PC-3 (cell line): ENCODE measurements around the gene SDS. TPM values are rescaled to one million over a fixed set of nuclear protein-coding genes. Genes with fewer than 3 reads are reported as not detected.

Experiments used
- ATAC-seq: fragments of 200-7000 bp; cut with Tn5 transposase; 2 replicates; pipeline ENCODE4 v1.9.1; 2020; ENCODE audit warnings: mild to moderate bottlenecking, moderate library complexity
- BruUV-seq: library from RNA; stranded (reverse); fragments of 400-500 nt; replicated peaks from 2 replicates; lab custom pipeline; 2021; lab: Mats Ljungman, UMichigan
- CTCF ChIA-PET: fragments of 300-600 bp; sonication (Branson Sonifier 250); formaldehyde crosslinking; loops from one replicate; lab custom pipeline; 2022; ENCODE audit warnings: antibody characterized with exemption; lab: Charles Lee
- POLR2A ChIA-PET: fragments of 300-600 bp; sonication (Branson Sonifier 250); formaldehyde crosslinking; loops from one replicate; lab custom pipeline; 2022; ENCODE audit warnings: antibody characterized with exemption; ENCODE audit not compliant: unreplicated experiment; lab: Charles Lee
- DNase-seq: peaks from one replicate; pipeline ENCODE4 v3.0.0-alpha.2; 2015
- H2AFZ ChIP-seq: fragments of 300-600 bp; sonication (generic); 2 replicates; pipeline ENCODE4 v1.6.0; 2016; ENCODE audit warnings: antibody characterized with exemption, low read length
- H3F3A ChIP-seq: fragments of 300-600 bp; sonication (generic); one replicate; pipeline ENCODE4 v1.6.0; 2017; ENCODE audit warnings: antibody characterized with exemption, low read length, control low read depth, mild to moderate bottlenecking; ENCODE audit not compliant: unreplicated experiment
- H3K27ac ChIP-seq: fragments of 300-600 bp; sonication (generic); 2 replicates; pipeline ENCODE4 v1.5.1; 2016; ENCODE audit warnings: mild to moderate bottlenecking, low read length
- H3K27me3 ChIP-seq: fragments of 300-600 bp; sonication (generic); 2 replicates; pipeline ENCODE4 v1.6.1; 2016; ENCODE audit warnings: low read length, mixed read lengths
- H3K36me3 ChIP-seq: fragments of 300-600 bp; sonication (generic); 2 replicates; pipeline ENCODE4 v1.6.1; 2016; ENCODE audit warnings: low read depth, mixed run types, low read length, mixed read lengths
- H3K4me1 ChIP-seq: fragments of 300-600 bp; sonication (generic); 2 replicates; pipeline ENCODE4 v1.5.1; 2016; ENCODE audit warnings: low read length; ENCODE audit not compliant: insufficient read depth
- H3K4me2 ChIP-seq: fragments of 300-600 bp; sonication (generic); 2 replicates; pipeline ENCODE4 v1.6.0; 2016; ENCODE audit warnings: low read length
- H3K4me3 ChIP-seq: fragments of 300-600 bp; sonication (generic); 2 replicates; pipeline ENCODE4 v1.5.1; 2016; ENCODE audit warnings: mild to moderate bottlenecking, low read length, mixed read lengths
- H3K79me2 ChIP-seq: fragments of 300-600 bp; sonication (generic); 2 replicates; pipeline ENCODE4 v1.6.1; 2017; ENCODE audit warnings: low read length, mixed read lengths
- H3K9ac ChIP-seq: fragments of 300-600 bp; sonication (generic); 2 replicates; pipeline ENCODE4 v1.6.0; 2016; ENCODE audit warnings: mild to moderate bottlenecking, low read length
- H3K9me2 ChIP-seq: fragments of 300-600 bp; sonication (generic); replicated peaks from 2 replicates; pipeline ENCODE4 v1.6.1; 2016; ENCODE audit warnings: mixed run types, low read length, mixed read lengths
- H3K9me3 ChIP-seq: fragments of 300-600 bp; sonication (generic); 2 replicates; pipeline ENCODE4 v1.6.1; 2016; ENCODE audit warnings: low read length, mixed read lengths
- H4K20me1 ChIP-seq: fragments of 300-600 bp; sonication (generic); 2 replicates; pipeline ENCODE4 v1.6.1; 2016; ENCODE audit warnings: low read length, mixed read lengths
- EZH2 ChIP-seq: fragments of 300-600 bp; sonication (generic); IDR thresholded peaks from one replicate; pipeline ENCODE4 v1.6.1; 2017; ENCODE audit warnings: antibody characterized with exemption, mild to moderate bottlenecking, low read length; ENCODE audit not compliant: unreplicated experiment
- EZH2phosphoT487 ChIP-seq: fragments of 300-600 bp; sonication (generic); IDR thresholded peaks from 2 replicates; pipeline ENCODE4 v1.6.1; 2018; ENCODE audit warnings: mild to moderate bottlenecking, antibody characterized with exemption, low read length, borderline replicate concordance
- intact Hi-C: fragments of 100-400 bp; cut with micrococcal nuclease; formaldehyde crosslinking; loops from 2 replicates; pipeline ENCODE4 v1.9.0; 2023
- total RNA-seq: library from RNA; depleted of rRNA; stranded (reverse); fragments of >200 nt; gene quantifications from 2 replicates; pipeline ENCODE4 v1.2.3, GENCODE V29; 2014
- TF ChIP-seq, protein P1 (sequence below): fragments of 300-600 bp; sonication (generic); conservative IDR thresholded peaks from 2 replicates; pipeline ENCODE4 v1.5.1; 2017; ENCODE audit warnings: antibody characterized with exemption, low read depth, mild to moderate bottlenecking, low read length

SDS gene
- total RNA-seq, 1 experiment from 2014 or later, result not detected

DNA sequence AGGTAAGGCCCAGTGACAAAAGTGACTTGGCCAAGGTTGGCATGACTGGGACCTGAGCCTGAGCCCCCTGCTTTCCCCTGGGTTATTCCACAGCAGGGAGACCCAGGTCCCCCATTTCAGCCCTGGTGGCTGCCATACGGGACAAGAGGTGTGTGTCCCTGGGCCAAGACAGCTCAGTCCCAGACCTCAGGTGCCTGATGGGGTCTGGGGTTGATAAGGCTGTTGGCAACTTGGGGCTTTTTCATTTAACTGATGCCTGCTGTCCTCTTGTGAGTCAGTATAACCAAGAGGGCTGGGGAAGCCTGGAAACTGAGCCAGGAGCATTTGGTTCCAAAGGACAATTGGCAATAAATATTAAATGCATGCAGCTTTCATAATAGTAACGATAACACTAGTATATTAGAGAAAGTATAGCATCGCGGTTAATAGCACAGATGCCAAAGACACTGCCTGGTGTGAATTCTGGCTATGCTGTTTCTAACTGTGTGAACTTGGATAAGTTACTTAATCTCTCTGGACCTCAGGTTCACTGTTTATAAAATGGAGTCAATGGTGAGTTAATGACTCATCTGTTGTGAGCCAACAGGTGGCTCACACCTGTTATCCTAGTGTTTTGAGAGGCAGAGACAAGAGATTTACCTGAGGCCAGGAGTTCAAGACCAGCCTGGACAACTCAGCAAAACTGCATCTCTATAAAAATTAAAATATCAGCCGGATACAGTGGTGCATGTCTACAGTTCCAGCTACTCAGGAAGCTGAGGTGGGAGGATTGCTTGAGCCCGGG is 19.4 kb upstream of the SDS start:
- peaks cover 15% of the 10 kb centered on the region for H3K79me2 ChIP-seq
- DNase-seq (peak; percentile 26), ATAC-seq (no peak)
- H3F3A ChIP-seq, result no peaks in the 10 kb centered on the region
- H2AFZ ChIP-seq, result no peak overlapping the region
- TF ChIP-seq EZH2 (no peak), EZH2phosphoT487 (no peak)
- TF ChIP-seq, protein P1, sequence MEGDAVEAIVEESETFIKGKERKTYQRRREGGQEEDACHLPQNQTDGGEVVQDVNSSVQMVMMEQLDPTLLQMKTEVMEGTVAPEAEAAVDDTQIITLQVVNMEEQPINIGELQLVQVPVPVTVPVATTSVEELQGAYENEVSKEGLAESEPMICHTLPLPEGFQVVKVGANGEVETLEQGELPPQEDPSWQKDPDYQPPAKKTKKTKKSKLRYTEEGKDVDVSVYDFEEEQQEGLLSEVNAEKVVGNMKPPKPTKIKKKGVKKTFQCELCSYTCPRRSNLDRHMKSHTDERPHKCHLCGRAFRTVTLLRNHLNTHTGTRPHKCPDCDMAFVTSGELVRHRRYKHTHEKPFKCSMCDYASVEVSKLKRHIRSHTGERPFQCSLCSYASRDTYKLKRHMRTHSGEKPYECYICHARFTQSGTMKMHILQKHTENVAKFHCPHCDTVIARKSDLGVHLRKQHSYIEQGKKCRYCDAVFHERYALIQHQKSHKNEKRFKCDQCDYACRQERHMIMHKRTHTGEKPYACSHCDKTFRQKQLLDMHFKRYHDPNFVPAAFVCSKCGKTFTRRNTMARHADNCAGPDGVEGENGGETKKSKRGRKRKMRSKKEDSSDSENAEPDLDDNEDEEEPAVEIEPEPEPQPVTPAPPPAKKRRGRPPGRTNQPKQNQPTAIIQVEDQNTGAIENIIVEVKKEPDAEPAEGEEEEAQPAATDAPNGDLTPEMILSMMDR, result no peak
- H3K27ac ChIP-seq, result peak overlapping the region; percentile 78
- peak overlapping the region; percentile 89 for H3K9ac ChIP-seq
- H3K27me3 ChIP-seq, result no peaks in the 10 kb centered on the region
- H3K9me2 ChIP-seq, result no peaks in the 10 kb centered on the region
- H3K4me3 ChIP-seq, result peak overlapping the region; percentile 80
- peaks cover 22% of the 10 kb centered on the region for H3K4me1 ChIP-seq
- H3K36me3 ChIP-seq, result no peaks in the 10 kb centered on the region
- H3K9me3 ChIP-seq, result no peaks in the 10 kb centered on the region
- BruUV-seq, result no TSS peak
- ChIA-PET CTCF (interaction anchor here (0.6 kb wide), 1 partner anchor 87 kb away, joined by 3 read pairs; no protein-coding TSS in a partner anchor), POLR2A (no interaction called here)
- peak overlapping the region; percentile 95 for H3K4me2 ChIP-seq
- intact Hi-C loops, result loop anchor here (1.0 to 5.0 kb wide), 3 partner anchors 64 to 231 kb away; partner anchors contain the start of gene PLBD2
- no peaks in the 10 kb centered on the region for H4K20me1 ChIP-seq

DNA sequence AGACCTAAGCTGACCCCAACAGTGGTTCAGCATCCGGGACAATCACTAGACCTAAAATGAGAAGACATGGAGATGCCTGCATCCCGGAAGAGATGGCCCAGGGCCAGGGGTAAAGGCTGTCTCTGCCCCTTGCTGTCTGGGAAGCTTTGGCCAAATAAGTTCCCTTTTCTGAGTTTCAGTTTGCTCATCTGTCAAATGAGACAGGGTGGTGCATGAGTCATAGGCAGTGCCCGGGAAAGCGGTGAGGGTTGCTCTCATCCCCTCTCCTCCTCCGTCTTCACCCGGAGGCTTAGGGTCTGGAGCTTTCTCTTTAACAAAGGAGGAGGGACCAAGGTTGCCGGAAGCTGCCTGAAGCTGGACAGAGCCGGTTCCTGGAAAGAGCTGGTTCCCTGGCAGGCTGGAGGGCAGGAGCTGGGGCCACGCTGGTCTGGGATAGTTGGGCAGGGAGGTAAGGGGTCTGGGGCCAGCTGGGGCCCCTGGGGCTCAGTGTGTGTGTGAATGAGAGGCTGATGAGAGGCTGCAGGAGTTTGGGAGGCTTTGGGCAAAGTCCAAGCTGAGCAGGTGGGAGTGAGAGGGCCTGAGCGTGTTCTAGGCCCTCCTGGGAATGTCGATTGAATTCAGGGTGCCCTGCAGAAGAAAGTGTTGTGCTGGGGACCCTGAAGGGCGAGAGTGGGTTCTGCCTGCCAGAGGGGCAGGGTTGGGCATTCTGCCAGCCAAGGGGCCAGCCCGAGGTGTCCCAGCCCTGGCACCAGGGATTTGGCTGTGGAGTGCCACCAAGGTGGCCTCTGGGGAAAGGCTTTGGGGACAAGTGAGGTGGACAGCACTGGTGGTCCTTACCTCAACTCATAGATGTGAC is 18.6 kb upstream of the SDS start, which contains the start of gene SDSL:
TSS of gene SDSL (plus strand) at position 351 of the 856 bp plus-strand sequence. CDS start 5,603 bp downstream, outside the sequence.
- TF ChIP-seq EZH2phosphoT487, result no peak
- TF ChIP-seq, protein P1, result no peak
- BruUV-seq, result TSS peak; percentile 74
- Histone ChIP-seq H3K79me2 (peaks cover 15% of the 10 kb centered on the region), H3K9ac (peak within 1 kb of the TSS; percentile 89), H4K20me1 (no peaks in the 10 kb centered on the region), H3K4me3 (peak within 1 kb of the TSS; percentile 80), H3F3A (no peaks in the 10 kb centered on the region), H3K4me1 (peaks cover 22% of the 10 kb centered on the region), H2AFZ (peak within 1 kb of the TSS; percentile 73), H3K27ac (peak within 1 kb of the TSS; percentile 78), H3K9me2 (no peaks in the 10 kb centered on the region), H3K9me3 (no peaks in the 10 kb centered on the region), H3K27me3 (no peaks in the 10 kb centered on the region), H3K4me2 (peak within 1 kb of the TSS; percentile 95), H3K36me3 (no peaks in the 10 kb centered on the region)
- CTCF ChIA-PET, result interaction anchor here (0.6 kb wide), 1 partner anchor 87 kb away, joined by 3 read pairs; no protein-coding TSS in a partner anchor
- DNase-seq (peak; percentile 96), ATAC-seq (peak; percentile 99)
- POLR2A ChIA-PET, result interaction anchor here (0.5 kb wide), 1 partner anchor 322 kb away, joined by 10 read pairs; no protein-coding TSS in a partner anchor
- intact Hi-C loops, result loop anchor here (1.0 to 5.0 kb wide), 3 partner anchors 63 to 230 kb away; partner anchors contain the start of gene PLBD2
